COR-L47 (cell line): ENCODE results near the gene LINGO4.
"Not testable (repeated sequence)": the region's sequence is repeated elsewhere in the genome, so short reads cannot be mapped to it uniquely, and the experiment has no call there.

ENCODE experiments used
- DNase-seq: peaks from one replicate; lab custom pipeline; 2025; lab: John Stamatoyannopoulos, UW

Gene LINGO4

GRCh38 chr1:151782026-151782425 is 23.2 kb downstream of the LINGO4 start:
- DNase-seq = not testable (repeated sequence)

- not testable (repeated sequence) for DNase-seq
These were observed 24.5 kb downstream of the LINGO4 start for GRCh38 chr1:151780736-151781135.

- no peak for DNase-seq
These were observed 25.4 kb downstream of the LINGO4 start for GRCh38 chr1:151779852-151780251.

- DNase-seq = no peak
These were observed 27.9 kb downstream of the LINGO4 start for GRCh38 chr1:151777317-151777716.

GRCh38 chr1:151776665-151777062 is 28.6 kb downstream of the LINGO4 start:
- DNase-seq = no peak

- no peak for DNase-seq
These were observed 29.1 kb downstream of the LINGO4 start for GRCh38 chr1:151775894-151776664.

GRCh38 chr1:151774256-151774922 is 30.8 kb downstream of the LINGO4 start:
- DNase-seq = no peak

- no peak for DNase-seq
These were observed 31.5 kb downstream of the LINGO4 start for GRCh38 chr1:151773702-151774101.

GRCh38 chr1:151769270-151769669 is 35.9 kb downstream of the LINGO4 start:
- not testable (repeated sequence) for DNase-seq

GRCh38 chr1:151768351-151769066 is 36.7 kb downstream of the LINGO4 start:
- not testable (repeated sequence) for DNase-seq

- DNase-seq = no peak
These were observed 41.2 kb downstream of the LINGO4 start for GRCh38 chr1:151763990-151764389.

GRCh38 chr1:151762941-151763921 is 42.0 kb downstream of the LINGO4 start, which contains the start of gene MRPL9:
Gene MRPL9 (minus strand): TSS chr1:151763496. CDS start chr1:151763479, 17 bp downstream.
- DNase-seq = peak; percentile 54

- DNase-seq = no peak
These were observed 44.4 kb downstream of the LINGO4 start for GRCh38 chr1:151760597-151761385.

- DNase-seq = no peak
These were observed 46.0 kb downstream of the LINGO4 start for GRCh38 chr1:151759241-151759640.

GRCh38 chr1:151756291-151756690 is 48.9 kb downstream of the LINGO4 start:
- no peak for DNase-seq
